Aorta (tissue), 5 donors: ENCODE results near the gene RNF115. TPM values are rescaled to one million over a fixed set of nuclear protein-coding genes. Genes with fewer than 3 reads are reported as not detected.

Source experiments
- ATAC-seq: fragments of 200-7000 bp; cut with Tn5 transposase; one replicate; pipeline ENCODE4 v1.9.1; 2022; ENCODE audit warnings: moderate library complexity; ENCODE audit not compliant: low FRiP score
- DNase-seq, 2 donors: peaks; one replicate each; pipeline ENCODE4 v3.0.0-alpha.2; 2020
- H3K27ac ChIP-seq, 2 donors: one replicate each; pipeline ENCODE4 v1.5.1; 2013; ENCODE audit warnings: low read length in 2 of 2, mild to moderate bottlenecking in 2 of 2, moderate library complexity in 2 of 2, control low read depth in 1 of 2, inconsistent platforms in 1 of 2, low read depth in 1 of 2
- H3K27me3 ChIP-seq, 2 donors: one replicate each; pipeline ENCODE4 v1.6.1; 2013; ENCODE audit warnings: control low read depth in 1 of 2, low read length in 1 of 2, mild to moderate bottlenecking in 1 of 2, moderate library complexity in 1 of 2; ENCODE audit not compliant: insufficient read depth in 2 of 2, control insufficient read depth in 1 of 2
- H3K36me3 ChIP-seq, 2 donors: one replicate each; pipeline ENCODE4 v1.6.1; 2013; ENCODE audit warnings: control low read depth in 1 of 2, low read length in 1 of 2, mild to moderate bottlenecking in 1 of 2; ENCODE audit not compliant: insufficient read depth in 2 of 2, control insufficient read depth in 1 of 2
- H3K4me1 ChIP-seq, 2 donors: one replicate each; pipeline ENCODE4 v1.6.1; 2013; ENCODE audit warnings: low read length in 2 of 2, control low read depth in 1 of 2, mild to moderate bottlenecking in 1 of 2, moderate library complexity in 1 of 2; ENCODE audit not compliant: insufficient read depth in 2 of 2, control insufficient read depth in 1 of 2
- H3K4me3 ChIP-seq, 2 donors: one replicate each; pipeline ENCODE4 v1.5.1; 2013; ENCODE audit warnings: low read length in 2 of 2, control low read depth in 1 of 2, mild to moderate bottlenecking in 1 of 2
- H3K9me3 ChIP-seq: one replicate; pipeline ENCODE4 v1.6.1; 2013; ENCODE audit warnings: mild to moderate bottlenecking, low read length; ENCODE audit not compliant: control insufficient read depth
- WGBS, 2 donors: extraction: QIAGEN DNeasy Blood & Tissue Kit; methylation state at CpG; one replicate each; pipeline ENCODE4 v1.1.7; 2013; 5-methylcytosine and 5-hydroxymethylcytosine counted together
- intact Hi-C, 2 donors: fragments of 100-400 bp; cut with DNase I; formaldehyde crosslinking; loops; one replicate each; pipeline versions ENCODE4 v1.14.2 to v1.15.0; 2022
- long read RNA-seq, 2 donors: library from polyadenylated mRNA; unstranded; transcript quantifications; one replicate each; pipeline ENCODE4 v2.0.0, GENCODE V29; 2020 to 2021
- polyA plus RNA-seq, 2 donors: library from polyadenylated mRNA; stranded (reverse); fragments of 200-250 nt; gene quantifications; one replicate each; pipeline ENCODE4 v1.2.3, GENCODE V29; 2013
- total RNA-seq, 2 donors: library from RNA; stranded (reverse); fragmentation: NEBNext Ultra II Directional; extraction: Animal tissue kit (Norgen Biotek cat#: 25700); gene quantifications; one replicate each; pipeline ENCODE4 v1.2.1, GENCODE V29; 2021
- donor health status: healthy with polysubstance abuse.
- donor health status: Bipolar disorder and iron deficiency.
- donor health status: DM: no; HTN: no; CAD: no.
- donor health status: DM: no; HTN: no; CAD: no.
- donor health status: DM: yes; HTN: yes; CAD: no.

Gene RNF115
- total RNA-seq, result 10 to 100 TPM; 29.7 to 60.3 TPM
- polyA plus RNA-seq, result 10 to 100 TPM; 13.3 to 14.4 TPM
- long read RNA-seq, donor 1, full-length matches to known transcripts, result 45 of 134 reads
- long read RNA-seq, donor 1, partial matches to known transcripts, result 61 of 134 reads
- long read RNA-seq, donor 1, other reads (novel, unspliced or antisense), result 28 of 134 reads
- long read RNA-seq, donor 2, full-length matches to known transcripts, result 4 of 21 reads
- long read RNA-seq, donor 2, partial matches to known transcripts, result 4 of 21 reads
- long read RNA-seq, donor 2, other reads (novel, unspliced or antisense), result 13 of 21 reads

DNA sequence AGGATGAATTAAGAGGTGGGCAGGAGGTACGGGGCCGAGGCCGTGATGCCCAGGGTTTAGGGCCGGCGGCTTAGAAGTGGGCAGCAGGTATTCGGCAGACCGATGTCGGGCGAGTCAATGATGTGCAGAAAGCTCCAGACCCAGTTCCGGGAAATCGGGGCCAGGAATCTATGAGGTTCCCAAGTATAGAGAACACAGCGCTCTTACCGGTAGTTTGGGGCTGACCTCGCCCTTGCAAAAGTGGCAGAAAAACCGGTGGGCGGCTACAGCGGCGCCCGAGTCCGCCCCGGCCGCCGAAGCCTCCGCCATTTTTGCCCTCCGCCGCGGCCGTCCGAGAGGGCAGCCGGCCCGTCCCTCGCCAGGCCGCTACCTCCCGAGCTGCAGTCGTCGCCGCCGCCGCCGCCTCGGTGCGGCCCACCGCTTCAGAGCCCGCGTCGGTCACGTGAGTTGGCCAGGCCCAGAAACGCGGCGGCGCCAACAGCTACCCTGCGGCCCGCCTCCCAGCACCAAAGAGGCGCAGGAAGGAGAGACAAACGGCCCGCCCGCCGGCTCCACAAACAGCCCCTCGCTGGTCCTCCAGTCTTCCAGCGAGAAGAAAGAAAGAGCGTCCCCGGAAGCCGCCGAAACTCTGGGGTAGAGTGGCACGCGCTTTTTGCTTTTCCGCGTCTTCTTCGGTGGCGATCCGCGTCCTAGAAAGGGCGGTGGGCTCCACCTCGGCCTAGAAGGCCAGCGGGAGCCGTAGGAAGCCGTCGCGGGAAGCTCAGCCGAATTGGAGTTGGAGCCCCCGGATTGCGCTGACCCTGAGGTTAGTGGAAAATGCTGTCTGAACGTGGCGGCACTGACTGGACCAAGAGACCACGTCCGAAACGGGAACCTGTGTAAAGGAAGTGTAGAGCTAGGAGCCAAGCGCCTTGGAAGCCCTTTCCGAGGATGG, at the start of gene RNF115, which contains the start of gene POLR3C:
Gene RNF115 (minus strand): TSS at position 531 of the 934 bp plus-strand sequence. CDS start 222 bp downstream, at position 309.
Gene POLR3C (plus strand): TSS at position 636 of the 934 bp plus-strand sequence. CDS start 1,577 bp downstream, outside the sequence.
- H3K4me1 ChIP-seq, result no peaks in the 10 kb centered on the region

DNA sequence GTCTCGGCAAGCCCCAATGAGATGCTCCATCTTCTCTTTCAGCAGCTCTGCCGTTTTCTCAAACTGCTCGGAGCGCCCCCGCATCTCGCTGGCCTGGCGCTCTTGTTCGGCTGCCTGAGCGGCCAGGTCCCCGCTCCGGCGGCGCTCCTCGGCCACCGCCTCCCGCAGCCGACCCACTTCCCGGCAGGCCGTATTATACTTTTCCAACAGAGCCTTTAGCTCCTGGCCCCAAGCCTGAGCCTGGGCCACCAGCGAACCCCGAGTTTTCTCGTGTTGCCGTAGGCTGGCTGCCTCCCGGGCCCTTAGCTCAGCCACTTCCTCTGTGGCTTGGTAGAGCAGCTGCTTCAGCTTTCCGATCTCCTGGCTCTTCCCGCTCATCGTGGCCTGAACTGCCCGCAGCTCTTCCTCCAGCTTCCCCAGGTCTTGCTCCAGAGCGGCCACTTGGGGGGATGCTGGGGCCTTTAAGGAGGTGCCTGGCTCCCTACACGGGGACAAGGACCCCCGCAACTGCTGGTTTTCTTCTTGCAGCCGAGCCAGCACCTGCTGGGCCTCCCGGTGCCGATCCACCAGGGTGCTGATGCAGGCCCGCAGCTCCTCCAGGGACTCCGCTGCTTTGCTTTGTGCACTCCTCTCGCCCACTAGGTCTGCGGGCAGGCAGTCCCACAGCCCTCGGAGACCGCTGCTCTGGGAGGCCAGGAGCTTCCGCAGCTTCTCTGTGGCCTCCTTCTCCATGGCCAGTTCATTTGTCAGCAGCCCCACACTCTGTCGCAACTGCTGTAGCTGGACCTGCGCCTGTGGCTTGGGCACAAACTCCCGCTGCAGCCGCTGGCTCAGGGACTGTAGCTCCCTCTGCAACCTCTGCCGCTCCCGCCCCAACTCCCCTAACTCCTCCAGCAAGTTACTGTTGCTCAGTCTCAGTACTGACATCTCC, 48.4 kb upstream of the RNF115 start:
- WGBS, 2 donors, result 6 to 7% methylated on average over 47 of the region's 47 CpGs
- intact Hi-C loops, result loop anchor here in 1 of 2 donors (10.0 kb wide), 1 partner anchor 83 kb away; the partner anchor contains the start of gene LIX1L
- peak; percentile 89 for ATAC-seq

More for the DNA sequence above, at the start of gene RNF115, which contains the start of gene POLR3C:
- Histone ChIP-seq H3K27ac (peak within 1 kb of the TSS; percentile 69 to 75), H3K36me3 (peaks cover 0 to 5% of the 10 kb centered on the region in 2 donors), H3K4me3 (peak within 1 kb of the TSS; percentile 52 to 91), H3K27me3 (no peaks in the 10 kb centered on the region), H3K9me3 (no peaks in the 10 kb centered on the region)
- ATAC-seq (peak; percentile 96), DNase-seq (peak; percentile 94 to 98)
- 0% methylated on average over 79 to 89 of the region's 89 CpGs for WGBS, 2 donors
- intact Hi-C loops, result loop anchor here in 1 of 2 donors (5.0 to 10.0 kb wide), 2 partner anchors 42 to 69 kb away; no protein-coding TSS in a partner anchor

DNA sequence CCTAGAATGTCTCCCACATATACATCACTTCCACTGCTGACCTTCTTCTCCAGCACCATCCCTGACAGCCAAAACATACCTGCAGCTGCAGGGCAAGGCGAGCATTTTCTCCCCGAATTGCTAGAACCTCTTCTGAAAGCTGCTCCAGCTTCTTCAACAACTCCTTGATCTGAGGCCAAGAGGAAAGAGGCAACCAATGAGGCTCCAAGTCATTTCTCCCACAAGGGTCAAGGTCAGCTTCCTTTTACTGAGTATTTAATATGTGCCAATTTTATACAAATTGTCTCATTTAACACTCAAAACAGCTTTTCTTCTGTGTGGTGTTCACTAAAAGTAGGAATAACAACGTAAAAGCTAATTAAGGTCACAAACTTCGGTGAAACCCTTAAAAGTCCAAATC, 44.3 kb upstream of the RNF115 start:
- H3K4me3 ChIP-seq, result no peak overlapping the region
- ATAC-seq, result no peak
- no peaks in the 10 kb centered on the region for H3K36me3 ChIP-seq
- no peaks in the 10 kb centered on the region for H3K9me3 ChIP-seq
- WGBS, 2 donors, result 86 to 91% methylated on average over 4 of the region's 4 CpGs
- H3K27ac ChIP-seq, result no peak overlapping the region
- intact Hi-C loops, result no loop called here
- H3K4me1 ChIP-seq, result no peaks in the 10 kb centered on the region
- DNase-seq, result no peak
- H3K27me3 ChIP-seq, result no peaks in the 10 kb centered on the region

More for the DNA sequence above, 48.4 kb upstream of the RNF115 start:
- peak overlapping the region; percentile 6 to 69 for H3K27ac ChIP-seq
- peak; percentile 87 to 89 for DNase-seq
- peak overlapping the region; percentile 32 to 36 for H3K4me3 ChIP-seq
- H3K36me3 ChIP-seq, result no peaks in the 10 kb centered on the region
- no peaks in the 10 kb centered on the region for H3K4me1 ChIP-seq
- no peaks in the 10 kb centered on the region for H3K27me3 ChIP-seq
- H3K9me3 ChIP-seq, result no peaks in the 10 kb centered on the region

DNA sequence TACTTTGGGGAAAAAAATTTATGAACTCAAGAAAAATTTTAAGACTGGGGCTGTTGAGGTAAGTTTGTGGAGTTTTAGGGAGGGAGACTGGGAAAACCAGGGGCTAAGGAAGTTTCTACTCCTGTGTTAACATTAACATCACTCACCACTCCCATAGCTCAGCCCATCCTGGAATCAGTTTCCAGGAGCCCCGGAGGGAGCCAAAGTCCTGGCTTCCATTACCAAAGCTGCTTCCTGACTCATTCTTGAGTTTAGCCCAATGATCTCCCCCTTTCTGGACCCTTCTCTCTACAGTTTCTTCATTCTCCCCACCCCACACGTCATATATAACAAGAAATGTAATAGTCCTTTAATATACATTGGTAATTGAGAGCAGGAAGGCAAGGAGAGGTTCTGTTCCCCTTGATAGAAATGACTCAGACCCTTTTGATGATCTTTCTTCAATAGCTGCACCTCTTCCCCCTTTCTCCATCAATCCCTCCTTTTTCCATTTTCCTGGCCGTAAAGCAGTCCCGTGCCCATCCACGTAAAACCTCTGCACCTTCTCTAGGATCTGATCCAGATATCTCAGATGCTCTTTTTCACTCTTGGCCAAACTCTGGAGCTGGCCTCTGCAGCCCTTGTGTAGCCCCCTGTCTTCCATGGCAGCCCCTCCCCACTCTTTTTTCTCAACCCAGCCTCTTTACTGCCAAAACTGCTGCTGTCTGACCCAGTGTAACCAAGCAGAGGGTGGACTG, 39.6 kb upstream of the RNF115 start:
- H3K36me3 ChIP-seq, result no peaks in the 10 kb centered on the region
- no peaks in the 10 kb centered on the region for H3K9me3 ChIP-seq
- DNase-seq (no peak), ATAC-seq (no peak)
- intact Hi-C loops, result no loop called here
- H3K27me3 ChIP-seq, result no peaks in the 10 kb centered on the region
- H3K27ac ChIP-seq, result no peak overlapping the region
- H3K4me3 ChIP-seq, result no peak overlapping the region
- no peaks in the 10 kb centered on the region for H3K4me1 ChIP-seq
- 73 to 74% methylated on average over 5 of the region's 5 CpGs for WGBS, 2 donors

DNA sequence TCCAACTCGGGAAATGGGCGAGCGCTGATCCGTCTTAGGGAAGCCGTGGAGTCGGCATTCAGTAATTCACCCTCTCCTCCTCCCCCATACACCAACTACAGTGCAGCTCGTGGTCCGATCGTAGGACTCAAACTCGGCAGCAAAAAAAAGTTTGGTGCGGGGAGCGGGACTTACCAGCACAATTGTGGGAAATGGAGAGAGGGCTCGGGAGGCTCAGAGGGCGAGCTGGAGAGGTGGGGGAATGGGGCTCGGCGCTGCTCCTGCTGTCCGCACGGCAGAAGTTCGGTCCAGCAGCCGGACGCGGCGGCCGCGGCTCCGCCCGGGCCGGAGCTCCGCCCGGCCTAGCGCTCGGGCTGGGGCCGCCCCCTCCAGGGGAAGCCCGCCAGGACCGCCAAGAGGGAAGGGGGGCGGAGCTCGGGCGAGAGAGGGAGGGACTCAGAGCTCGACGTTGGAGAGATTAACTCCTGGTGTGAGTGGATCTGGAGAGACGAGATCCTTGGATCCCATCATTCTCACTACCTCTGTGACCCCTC, 35.7 kb upstream of the RNF115 start:
- peak overlapping the region in 1 of 2 donors; percentile 85 for H3K27ac ChIP-seq
- ATAC-seq, result peak; percentile 93
- peak; percentile 95 to 97 for DNase-seq

DNA sequence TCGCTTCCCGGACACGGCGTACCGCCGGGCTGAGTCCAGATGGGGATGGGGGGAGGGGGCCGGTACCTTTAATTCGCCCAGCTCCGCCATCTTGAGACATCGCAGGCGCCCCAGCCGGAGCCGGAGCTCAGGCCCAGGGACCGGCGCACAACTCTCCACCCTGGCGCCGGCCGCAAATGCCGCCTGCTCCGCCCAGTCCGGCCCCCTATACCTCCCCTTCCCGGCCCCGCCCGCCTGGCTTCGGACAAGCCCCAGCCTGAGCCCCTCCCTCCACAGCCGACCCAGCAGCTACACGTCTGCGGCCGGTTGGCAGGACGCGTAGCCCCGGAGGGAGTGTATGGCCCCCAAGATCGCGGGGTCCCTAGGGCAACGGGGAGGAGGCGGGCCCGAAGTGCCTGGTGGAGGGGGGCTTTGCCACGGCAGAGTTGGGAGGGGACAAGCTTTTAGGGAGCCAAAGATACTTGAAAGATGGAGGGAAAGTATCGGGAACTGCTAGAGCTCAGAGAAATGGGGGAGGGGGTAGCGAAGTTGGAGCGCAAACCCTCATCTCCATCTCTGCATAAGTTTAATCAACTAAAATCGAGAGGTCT, 35.1 kb upstream of the RNF115 start, which contains the start of gene PIAS3:
Gene PIAS3 (minus strand): TSS at position 181 of the 590 bp plus-strand sequence. CDS start 91 bp downstream, at position 90.
- Histone ChIP-seq H3K9me3 (no peaks in the 10 kb centered on the region), H3K27ac (peak within 1 kb of the TSS in 1 of 2 donors; percentile 85), H3K36me3 (peaks cover 0 to 7% of the 10 kb centered on the region in 2 donors), H3K4me1 (peaks cover 0 to 3% of the 10 kb centered on the region in 2 donors), H3K27me3 (no peaks in the 10 kb centered on the region), H3K4me3 (peak within 1 kb of the TSS; percentile 87 to 96)
- DNase-seq, result peak; percentile 98 to 99
- intact Hi-C loops, result loop anchor here in 1 of 2 donors (2.0 kb wide), 1 partner anchor 50 kb away; no protein-coding TSS in a partner anchor
- peak; percentile 98 for ATAC-seq
- 0 to 1% methylated on average over 42 of the region's 42 CpGs for WGBS, 2 donors

More for the DNA sequence above, 35.7 kb upstream of the RNF115 start:
- H3K4me3 ChIP-seq, result peak overlapping the region; percentile 87 to 96
- H3K4me1 ChIP-seq, result peaks cover 0 to 3% of the 10 kb centered on the region in 2 donors
- no peaks in the 10 kb centered on the region for H3K27me3 ChIP-seq
- no peaks in the 10 kb centered on the region for H3K9me3 ChIP-seq
- WGBS, 2 donors, result 0 to 2% methylated on average over 38 to 41 of the region's 41 CpGs
- peaks cover 0 to 7% of the 10 kb centered on the region in 2 donors for H3K36me3 ChIP-seq
- intact Hi-C loops, result loop anchor here in 1 of 2 donors (2.0 kb wide), 1 partner anchor 49 kb away; no protein-coding TSS in a partner anchor
